ENCODE data around the gene DNAJC4. TPM values are rescaled to one million over a fixed set of nuclear protein-coding genes. Genes with fewer than 3 reads are reported as not detected.

The DNAJC4 gene
- total RNA-seq, 1 experiment from 2014 or later = 24.2 TPM

DNA sequence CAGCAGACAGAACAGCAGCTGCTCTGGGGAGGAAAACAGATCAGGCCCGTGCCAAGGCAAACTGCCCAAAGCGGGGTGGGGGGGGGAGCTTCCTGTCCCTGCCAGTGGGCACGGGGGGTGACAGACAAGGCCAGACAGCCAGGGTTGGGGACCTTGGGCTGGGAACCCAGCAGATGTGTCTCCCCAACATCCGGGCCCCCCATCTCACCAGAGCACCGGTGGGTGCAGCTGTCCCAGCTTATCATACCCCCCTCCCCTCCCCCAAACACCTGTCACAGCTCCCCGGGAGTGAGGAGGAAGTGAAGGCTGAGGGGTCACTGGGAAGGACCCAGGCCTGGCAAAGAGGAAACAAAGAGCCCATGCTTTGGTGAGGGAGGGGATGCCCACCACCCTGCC is 15.1 kb downstream of the DNAJC4 start:
- H3T11ph ChIP-seq (ENCODE audit: low read length) = no peak overlapping the region
- Mint-ChIP-seq H3K4me1 (peaks cover 38 to 46% of the 10 kb centered on the region in 2 experiments), H3K27ac (no peak overlapping the region; a peak in 1 of 7 replicates), H3K27me3 (ENCODE audit: low read depth) (no peaks in the 10 kb centered on the region), H3K9me3 (no peaks in the 10 kb centered on the region; a peak in 1 of 5 replicates), H3K36me3 (ENCODE audit: insufficient read depth in 1 of 3, low read depth in 3 of 3) (peaks cover 12 to 22% (median 13%) of the 10 kb centered on the region in 3 experiments; a peak in 6 of 7 replicates), H3K4me3 (peak overlapping the region; percentile 88 to 94)
- H4K8ac ChIP-seq (replicated peaks; ENCODE audit: insufficient read length, low read depth, low read length) = no peak overlapping the region
- no peak overlapping the region for H3K18ac ChIP-seq (ENCODE audit: insufficient read length, low read depth, low read length)
- no peak overlapping the region for H2AFZ ChIP-seq (ENCODE audit: low read length)
- no CpG with 5 or more reads among the region's 6 CpGs for WGBS (ENCODE audit: extremely low coverage, insufficient read length, low lambda C conversion rate)
- no peak overlapping the region for H3K23ac ChIP-seq (ENCODE audit: insufficient read length, low read depth, low read length)
- H3K14ac ChIP-seq (ENCODE audit: insufficient read depth, low read length) = no peak overlapping the region
- no peak for DNase-seq
- H2AK5ac ChIP-seq (ENCODE audit: insufficient read length, low read length) = no peak overlapping the region
- no peaks in the 10 kb centered on the region for H3K9me3 ChIP-seq (ENCODE audit: control insufficient read depth, low read depth, low read length)
- no peaks in the 10 kb centered on the region for H3K79me1 ChIP-seq (ENCODE audit: insufficient read depth, low read depth, low read length, poor library complexity, severe bottlenecking)
- H3K9ac ChIP-seq (ENCODE audit: extremely low read depth, insufficient read length, low read length) = peak overlapping the region; percentile 50
- no peak overlapping the region for H3K27ac ChIP-seq (ENCODE audit: insufficient read length, low read depth, low read length)
- H3K23me2 ChIP-seq (ENCODE audit: insufficient read length, low read depth, low read length, poor library complexity, severe bottlenecking) = peaks cover 19% of the 10 kb centered on the region
- TF ChIP-seq, protein P1, sequence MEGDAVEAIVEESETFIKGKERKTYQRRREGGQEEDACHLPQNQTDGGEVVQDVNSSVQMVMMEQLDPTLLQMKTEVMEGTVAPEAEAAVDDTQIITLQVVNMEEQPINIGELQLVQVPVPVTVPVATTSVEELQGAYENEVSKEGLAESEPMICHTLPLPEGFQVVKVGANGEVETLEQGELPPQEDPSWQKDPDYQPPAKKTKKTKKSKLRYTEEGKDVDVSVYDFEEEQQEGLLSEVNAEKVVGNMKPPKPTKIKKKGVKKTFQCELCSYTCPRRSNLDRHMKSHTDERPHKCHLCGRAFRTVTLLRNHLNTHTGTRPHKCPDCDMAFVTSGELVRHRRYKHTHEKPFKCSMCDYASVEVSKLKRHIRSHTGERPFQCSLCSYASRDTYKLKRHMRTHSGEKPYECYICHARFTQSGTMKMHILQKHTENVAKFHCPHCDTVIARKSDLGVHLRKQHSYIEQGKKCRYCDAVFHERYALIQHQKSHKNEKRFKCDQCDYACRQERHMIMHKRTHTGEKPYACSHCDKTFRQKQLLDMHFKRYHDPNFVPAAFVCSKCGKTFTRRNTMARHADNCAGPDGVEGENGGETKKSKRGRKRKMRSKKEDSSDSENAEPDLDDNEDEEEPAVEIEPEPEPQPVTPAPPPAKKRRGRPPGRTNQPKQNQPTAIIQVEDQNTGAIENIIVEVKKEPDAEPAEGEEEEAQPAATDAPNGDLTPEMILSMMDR (conservative IDR thresholded peaks at IDR 0.05) = no peak
- H3K4ac ChIP-seq (ENCODE audit: low read depth, low read length) = no peak overlapping the region
- peaks cover 9% of the 10 kb centered on the region; the same call in 1 of the 2 replicates for H3K4me1 ChIP-seq (ENCODE audit: insufficient read depth, low read length)
- no peaks in the 10 kb centered on the region for H4K20me1 ChIP-seq (ENCODE audit: control insufficient read depth, insufficient read depth, insufficient read length)
- no peak overlapping the region for H4K5ac ChIP-seq (ENCODE audit: insufficient read length, low read depth, low read length)
- peak overlapping the region; percentile 39 for H3K4me2 ChIP-seq (ENCODE audit: insufficient read depth, insufficient read length, low read length)
- H2BK20ac ChIP-seq (ENCODE audit: low read depth, low read length, poor library complexity, severe bottlenecking) = no peak overlapping the region
- H2BK120ac ChIP-seq (ENCODE audit: low read depth, low read length, poor library complexity, severe bottlenecking) = no peak overlapping the region
- no peak overlapping the region for H2BK5ac ChIP-seq (ENCODE audit: insufficient read length, low read length)
- no peak overlapping the region for H2BK12ac ChIP-seq (ENCODE audit: insufficient read length, low read depth, low read length)
- H3K79me2 ChIP-seq (ENCODE audit: insufficient read depth, low read length) = peaks cover 9% of the 10 kb centered on the region; the same call in 1 of the 2 replicates
- H2BK15ac ChIP-seq (ENCODE audit: low read depth, low read length) = no peak overlapping the region
- no peak overlapping the region for H4K91ac ChIP-seq (ENCODE audit: insufficient read length, low read depth, low read length)
- H3K27me3 ChIP-seq (ENCODE audit: insufficient read depth, low read length) = no peaks in the 10 kb centered on the region
- no peak overlapping the region for H3K56ac ChIP-seq (ENCODE audit: insufficient read length, low read depth, low read length)

Data from H9 (cell line).